DOHH2 (cell line): Measurements from ENCODE around the gene CRYBA4.
A peak's percentile ranks its signal among the peaks of the same experiment; 100 is the strongest.

Experiments
- H3F3A ChIP-seq: fragments of 200-600 bp; sonication (generic), shearing (Covaris generic); 2 replicates; pipeline ENCODE4 v1.6.0; 2016; ENCODE audit warnings: antibody characterized with exemption, mild to moderate bottlenecking; ENCODE audit not compliant: control insufficient read depth, insufficient read depth
- H3K27ac ChIP-seq: fragments of 200-600 bp; sonication (generic); 2 replicates; pipeline ENCODE4 v1.5.1; 2014; ENCODE audit warnings: low read depth, mild to moderate bottlenecking, low read length, moderate library complexity
- H3K27me3 ChIP-seq: fragments of 200-600 bp; sonication (generic); 2 replicates; pipeline ENCODE4 v1.6.1; 2014; ENCODE audit warnings: mild to moderate bottlenecking, low read length, mixed read lengths; ENCODE audit not compliant: control insufficient read depth
- H3K36me3 ChIP-seq: fragments of 200-600 bp; sonication (generic); 2 replicates; pipeline ENCODE4 v1.6.1; 2014; ENCODE audit warnings: mild to moderate bottlenecking, low read length, moderate library complexity, mixed read lengths; ENCODE audit not compliant: control insufficient read depth
- H3K4me1 ChIP-seq: fragments of 200-600 bp; sonication (generic); 2 replicates; pipeline ENCODE4 v1.6.1; 2014; ENCODE audit warnings: mild to moderate bottlenecking, low read length, mixed read lengths; ENCODE audit not compliant: control insufficient read depth
- H3K4me2 ChIP-seq: fragments of 200-600 bp; sonication (generic); 2 replicates; pipeline ENCODE4 v1.6.0; 2014; ENCODE audit warnings: mild to moderate bottlenecking, low read length, moderate library complexity
- H3K4me3 ChIP-seq: fragments of 200-600 bp; sonication (generic); 2 replicates; pipeline ENCODE4 v1.5.1; 2014; ENCODE audit warnings: mild to moderate bottlenecking, low read length, mixed read lengths
- H3K79me2 ChIP-seq: fragments of 200-600 bp; sonication (generic); 2 replicates; pipeline ENCODE4 v1.6.1; 2014; ENCODE audit warnings: mild to moderate bottlenecking, low read length, mixed read lengths; ENCODE audit not compliant: control insufficient read depth
- H3K9me2 ChIP-seq: fragments of 200-600 bp; sonication (generic); replicated peaks from 2 replicates; pipeline ENCODE4 v1.6.1; 2014; ENCODE audit warnings: mild to moderate bottlenecking, low read length, mixed read lengths; ENCODE audit not compliant: control insufficient read depth
- H3K9me3 ChIP-seq: fragments of 200-600 bp; sonication (generic); 2 replicates; pipeline ENCODE4 v1.6.1; 2014; ENCODE audit warnings: antibody characterized with exemption, low read length, mixed read lengths; ENCODE audit not compliant: control insufficient read depth, insufficient read depth
- H4K20me1 ChIP-seq: fragments of 200-600 bp; sonication (generic); 2 replicates; pipeline ENCODE4 v1.6.0; 2014; ENCODE audit warnings: low read depth, mild to moderate bottlenecking, antibody characterized with exemption, low read length, moderate library complexity; ENCODE audit not compliant: control insufficient read depth, insufficient read depth
- EZH2phosphoT487 ChIP-seq: fragments of 200-600 bp; sonication (generic); IDR thresholded peaks from 2 replicates; pipeline ENCODE4 v1.6.1; 2017; ENCODE audit warnings: borderline replicate concordance, mild to moderate bottlenecking, antibody characterized with exemption, low read length, moderate library complexity, mixed read lengths
- TF ChIP-seq, protein P1 (sequence below): fragments of 200-600 bp; sonication (generic); IDR thresholded peaks from one replicate; pipeline ENCODE4 v1.5.1; 2014; ENCODE audit warnings: antibody characterized with exemption, mild to moderate bottlenecking, low read depth, low read length; ENCODE audit not compliant: poor library complexity, severe bottlenecking

The CRYBA4 gene

GRCh38 chr22:26615830-26616435 is 5.8 kb upstream of the CRYBA4 start:
- 0 out of 2 replicates have a peak overlapping the region, but pooled peaks have one; percentile 23 for H3K4me3 ChIP-seq
- H3K36me3 ChIP-seq = no peaks in the 10 kb centered on the region
- H3K27me3 ChIP-seq = peaks cover 18% of the 10 kb centered on the region
- H3K4me2 ChIP-seq = peak overlapping the region; percentile 50
- H3K4me1 ChIP-seq = peaks cover 41% of the 10 kb centered on the region
- H3K27ac ChIP-seq = no peak overlapping the region
- no peaks in the 10 kb centered on the region for H4K20me1 ChIP-seq
- H3K79me2 ChIP-seq = no peaks in the 10 kb centered on the region
- H3K9me3 ChIP-seq = no peaks in the 10 kb centered on the region
- H3F3A ChIP-seq = 0 out of 2 replicates have a peak, but pooled peaks cover 8% of the 10 kb centered on the region
- TF ChIP-seq, protein P1, sequence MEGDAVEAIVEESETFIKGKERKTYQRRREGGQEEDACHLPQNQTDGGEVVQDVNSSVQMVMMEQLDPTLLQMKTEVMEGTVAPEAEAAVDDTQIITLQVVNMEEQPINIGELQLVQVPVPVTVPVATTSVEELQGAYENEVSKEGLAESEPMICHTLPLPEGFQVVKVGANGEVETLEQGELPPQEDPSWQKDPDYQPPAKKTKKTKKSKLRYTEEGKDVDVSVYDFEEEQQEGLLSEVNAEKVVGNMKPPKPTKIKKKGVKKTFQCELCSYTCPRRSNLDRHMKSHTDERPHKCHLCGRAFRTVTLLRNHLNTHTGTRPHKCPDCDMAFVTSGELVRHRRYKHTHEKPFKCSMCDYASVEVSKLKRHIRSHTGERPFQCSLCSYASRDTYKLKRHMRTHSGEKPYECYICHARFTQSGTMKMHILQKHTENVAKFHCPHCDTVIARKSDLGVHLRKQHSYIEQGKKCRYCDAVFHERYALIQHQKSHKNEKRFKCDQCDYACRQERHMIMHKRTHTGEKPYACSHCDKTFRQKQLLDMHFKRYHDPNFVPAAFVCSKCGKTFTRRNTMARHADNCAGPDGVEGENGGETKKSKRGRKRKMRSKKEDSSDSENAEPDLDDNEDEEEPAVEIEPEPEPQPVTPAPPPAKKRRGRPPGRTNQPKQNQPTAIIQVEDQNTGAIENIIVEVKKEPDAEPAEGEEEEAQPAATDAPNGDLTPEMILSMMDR = no peak
- TF ChIP-seq EZH2phosphoT487 = no peak
- H3K9me2 ChIP-seq = no peaks in the 10 kb centered on the region

DNA sequence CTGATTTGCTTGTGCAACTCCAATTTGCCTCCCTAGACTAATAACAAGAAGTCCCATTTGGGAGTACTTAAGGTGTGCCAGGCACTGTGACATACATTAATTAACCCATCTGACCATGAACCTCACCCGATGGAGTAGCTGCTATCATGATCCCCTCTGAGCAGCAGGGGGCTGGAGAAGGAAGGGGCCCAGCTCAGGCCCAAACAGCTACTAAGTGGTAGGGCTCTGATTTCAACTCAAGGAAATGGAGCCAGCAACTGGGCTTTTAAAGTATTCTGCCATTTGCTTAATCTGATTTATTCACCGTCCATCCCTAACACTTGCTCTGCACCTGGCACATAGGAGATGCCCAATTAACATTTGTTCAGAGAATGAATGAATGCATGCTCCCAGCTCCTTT is 5.1 kb upstream of the CRYBA4 start:
- Histone ChIP-seq H4K20me1 (no peaks in the 10 kb centered on the region), H3K36me3 (no peaks in the 10 kb centered on the region), H3K4me1 (peaks cover 41% of the 10 kb centered on the region), H3K4me3 (no peak overlapping the region), H3K9me2 (no peaks in the 10 kb centered on the region), H3K27ac (no peak overlapping the region), H3K27me3 (peaks cover 20% of the 10 kb centered on the region), H3K79me2 (no peaks in the 10 kb centered on the region), H3K9me3 (no peaks in the 10 kb centered on the region), H3K4me2 (peak overlapping the region; percentile 50), H3F3A (0 out of 2 replicates have a peak, but pooled peaks cover 8% of the 10 kb centered on the region)
- no peak for TF ChIP-seq EZH2phosphoT487
- TF ChIP-seq, protein P1 = no peak

DNA sequence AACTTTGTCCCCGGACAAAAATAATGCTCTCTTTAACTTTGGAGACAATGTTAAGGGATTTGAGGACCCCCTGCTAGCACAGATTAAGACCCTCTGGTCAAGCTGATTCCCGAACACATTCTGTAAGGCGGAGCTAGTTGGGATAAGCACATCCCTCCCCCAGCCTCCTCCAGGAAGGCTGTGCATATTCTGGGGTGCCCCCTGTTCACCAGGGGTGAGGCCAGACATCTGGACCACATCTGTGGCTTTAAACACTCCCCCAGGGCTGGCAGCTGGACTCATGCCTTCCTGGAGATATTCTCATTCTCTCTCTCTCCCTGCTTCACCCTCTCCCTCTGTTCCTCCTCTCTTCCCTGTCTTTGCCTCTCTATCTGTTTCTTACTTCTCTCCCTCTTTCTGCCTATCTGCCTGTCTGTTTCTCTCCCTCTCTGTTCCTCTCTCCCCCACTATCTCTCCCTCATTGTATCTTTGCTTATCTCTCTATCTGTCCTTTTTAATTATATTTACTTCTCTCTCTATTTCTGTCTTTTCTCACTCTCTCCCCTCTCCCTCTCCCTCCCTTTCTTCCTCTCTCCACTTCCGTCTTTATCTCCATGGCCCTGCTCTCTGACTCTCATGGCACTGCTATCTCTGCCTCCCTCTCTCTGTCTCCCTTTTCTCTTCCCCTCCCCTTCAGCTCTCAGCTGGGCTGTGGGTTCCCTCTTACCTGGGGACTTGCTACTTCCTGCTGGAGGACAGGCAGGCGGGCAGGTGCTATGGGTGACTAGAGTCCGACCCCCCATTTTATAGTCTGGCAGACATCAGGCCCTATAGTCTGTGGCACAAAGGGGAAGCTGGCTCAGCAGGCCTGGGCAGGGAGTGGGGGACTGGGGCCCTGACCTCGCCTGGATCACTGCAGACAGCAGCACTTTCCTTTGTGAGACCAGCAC is 4.2 kb upstream of the CRYBA4 start, which contains the start of gene CRYBB1:
Gene CRYBB1 (minus strand): TSS at position 757 of the 929 bp plus-strand sequence. CDS start 1,708 bp downstream, outside the sequence.
- H3K9me2 ChIP-seq = no peaks in the 10 kb centered on the region
- no peaks in the 10 kb centered on the region for H4K20me1 ChIP-seq
- H3K36me3 ChIP-seq = no peaks in the 10 kb centered on the region
- H3K27ac ChIP-seq = peak within 1 kb of the TSS; percentile 29
- peaks cover 16% of the 10 kb centered on the region for H3K27me3 ChIP-seq
- no peaks in the 10 kb centered on the region for H3K9me3 ChIP-seq
- peaks cover 41% of the 10 kb centered on the region for H3K4me1 ChIP-seq
- TF ChIP-seq, protein P1 = no peak
- no peak for TF ChIP-seq EZH2phosphoT487
- no peaks in the 10 kb centered on the region for H3K79me2 ChIP-seq
- 0 out of 2 replicates have a peak, but pooled peaks cover 8% of the 10 kb centered on the region for H3F3A ChIP-seq
- peak within 1 kb of the TSS; percentile 50 for H3K4me2 ChIP-seq
- H3K4me3 ChIP-seq = peak within 1 kb of the TSS; percentile 25
